NCI-H2196 (cell line): Measurements from ENCODE around the gene JAK3.

Experiments used
- DNase-seq: peaks from one replicate; lab custom pipeline; 2025; ENCODE audit not compliant: unreplicated experiment; lab: John Stamatoyannopoulos, UW

Gene JAK3

GRCh38 chr19:17866312-17866963 is 18.7 kb upstream of the JAK3 start:
- DNase-seq = no peak

- no peak for DNase-seq
These were observed 17.9 kb upstream of the JAK3 start for GRCh38 chr19:17865364-17866311.

- no peak for DNase-seq
These were observed 15.9 kb upstream of the JAK3 start for GRCh38 chr19:17863520-17864182.

DNA sequence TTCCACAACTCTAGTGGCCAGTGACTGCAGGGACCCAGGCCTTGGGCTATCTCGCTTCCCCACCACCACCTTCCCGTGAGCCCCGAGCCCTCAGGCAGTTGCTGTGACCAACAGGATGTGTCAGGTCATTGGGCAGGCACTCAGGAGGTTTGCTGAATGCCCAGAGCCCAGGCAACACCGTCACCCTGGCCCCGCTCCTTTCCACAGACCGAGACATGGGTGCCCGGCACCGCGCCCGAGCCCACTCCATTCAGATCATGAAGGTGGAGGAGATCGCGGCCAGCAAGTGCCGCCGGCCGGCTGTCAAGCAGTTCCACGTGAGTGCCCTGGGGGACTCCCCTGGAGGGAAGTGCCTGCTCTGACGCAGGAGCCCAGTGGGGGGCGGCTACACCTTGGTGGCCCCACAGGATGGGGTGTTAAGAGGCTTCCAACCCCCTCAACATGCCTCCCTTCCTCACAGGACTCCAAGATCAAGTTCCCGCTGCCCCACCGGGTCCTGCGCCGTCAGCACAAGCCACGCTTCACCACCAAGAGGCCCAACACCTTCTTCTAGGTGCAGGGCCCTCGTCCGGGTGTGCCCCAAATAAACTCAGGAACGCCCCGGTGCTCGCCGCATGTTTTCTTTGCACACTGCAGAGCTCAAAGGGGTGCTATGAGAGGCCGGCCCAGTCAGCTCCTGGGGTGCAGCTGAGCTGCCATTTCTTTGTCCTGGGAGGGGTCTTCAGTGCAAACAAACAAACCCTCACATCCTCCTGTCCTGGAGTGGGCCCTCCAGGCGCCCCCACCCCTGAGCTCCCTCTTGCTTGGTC is 15.1 kb upstream of the JAK3 start:
- no peak for DNase-seq

DNA sequence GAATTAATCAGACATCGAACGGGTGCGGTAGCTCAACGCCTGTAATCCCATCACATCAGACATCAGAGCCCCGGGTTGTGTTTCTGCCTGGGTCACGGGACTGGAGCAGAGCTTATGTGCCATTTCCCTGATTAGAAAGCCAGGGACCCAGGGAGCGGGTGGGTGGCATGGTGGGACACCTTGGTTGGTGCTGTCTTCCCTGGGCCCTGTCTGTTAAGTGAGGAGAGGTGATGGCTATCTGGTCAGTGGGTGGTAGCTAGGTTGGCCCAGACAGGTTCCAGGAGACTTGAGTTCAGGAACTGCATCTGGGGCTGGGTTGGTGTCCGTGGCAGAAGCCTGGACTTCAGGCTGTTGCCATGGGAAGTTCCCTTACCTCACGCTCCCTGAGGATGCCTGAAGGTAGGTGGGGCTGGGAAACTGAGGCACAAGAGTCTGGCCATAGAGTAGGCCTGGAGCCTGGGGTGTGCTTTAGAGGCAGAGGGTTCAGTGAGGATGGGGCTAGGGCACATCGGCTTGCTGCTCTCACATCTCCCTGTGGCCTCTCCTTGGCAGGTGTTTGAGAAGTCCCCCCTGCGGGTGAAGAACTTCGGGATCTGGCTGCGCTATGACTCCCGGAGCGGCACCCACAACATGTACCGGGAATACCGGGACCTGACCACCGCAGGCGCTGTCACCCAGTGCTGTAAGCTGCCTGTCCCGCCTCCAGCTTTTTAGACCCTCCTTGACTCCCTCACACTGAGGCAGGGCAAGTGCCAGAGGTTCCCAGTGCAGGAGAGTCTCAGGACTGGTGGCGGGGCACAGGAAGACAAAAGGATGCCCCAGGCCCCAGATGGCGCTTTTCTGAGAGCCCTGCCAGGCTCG is 14.0 kb upstream of the JAK3 start:
- DNase-seq = no peak

- DNase-seq = no peak
These were observed 13.2 kb upstream of the JAK3 start for GRCh38 chr19:17860993-17861360.

GRCh38 chr19:17860331-17860992 is 12.7 kb upstream of the JAK3 start:
- DNase-seq = no peak

DNA sequence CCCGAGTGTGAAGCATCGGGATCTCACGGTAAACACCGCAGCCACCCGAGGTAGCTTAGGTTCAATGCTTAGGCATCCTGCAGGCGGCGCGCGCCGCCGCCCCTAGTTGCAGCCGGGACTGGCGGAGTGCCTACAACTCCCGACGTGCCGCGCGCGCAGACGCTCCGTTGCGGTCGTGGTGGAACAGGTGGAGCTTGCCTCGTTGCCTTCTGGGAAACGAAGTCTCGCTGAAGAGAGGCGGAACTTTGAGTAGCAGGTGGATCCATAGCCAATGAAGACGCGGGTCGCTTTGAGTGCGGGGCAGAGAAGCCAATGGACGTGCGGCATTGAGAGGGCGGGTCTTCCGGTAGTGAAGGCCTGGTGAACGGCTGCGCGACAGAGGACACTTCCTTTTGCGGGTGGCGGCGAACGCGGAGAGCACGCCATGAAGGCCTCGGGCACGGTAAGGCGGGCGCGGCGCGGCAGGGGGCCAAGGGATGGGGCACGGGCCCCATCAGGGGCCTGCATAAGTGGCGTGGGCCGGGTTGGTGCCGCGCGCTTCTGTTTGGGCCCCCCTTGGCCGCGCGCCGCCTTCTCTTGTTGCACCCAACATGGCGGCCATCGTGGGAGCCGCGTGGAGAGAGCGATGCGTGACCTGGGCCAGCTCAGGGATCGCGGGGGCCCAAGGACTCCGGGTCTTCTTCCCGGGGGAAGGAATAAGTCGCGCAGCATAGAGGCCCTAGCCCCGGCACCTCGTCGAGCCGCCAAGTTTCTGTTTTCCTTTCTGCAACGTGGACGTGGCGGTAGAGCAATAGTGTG is 11.9 kb upstream of the JAK3 start, which contains the start of gene RPL18A:
Gene RPL18A (plus strand): TSS at position 378 of the 798 bp plus-strand sequence. CDS start 47 bp downstream, at position 425.
- DNase-seq = peak; percentile 99

DNA sequence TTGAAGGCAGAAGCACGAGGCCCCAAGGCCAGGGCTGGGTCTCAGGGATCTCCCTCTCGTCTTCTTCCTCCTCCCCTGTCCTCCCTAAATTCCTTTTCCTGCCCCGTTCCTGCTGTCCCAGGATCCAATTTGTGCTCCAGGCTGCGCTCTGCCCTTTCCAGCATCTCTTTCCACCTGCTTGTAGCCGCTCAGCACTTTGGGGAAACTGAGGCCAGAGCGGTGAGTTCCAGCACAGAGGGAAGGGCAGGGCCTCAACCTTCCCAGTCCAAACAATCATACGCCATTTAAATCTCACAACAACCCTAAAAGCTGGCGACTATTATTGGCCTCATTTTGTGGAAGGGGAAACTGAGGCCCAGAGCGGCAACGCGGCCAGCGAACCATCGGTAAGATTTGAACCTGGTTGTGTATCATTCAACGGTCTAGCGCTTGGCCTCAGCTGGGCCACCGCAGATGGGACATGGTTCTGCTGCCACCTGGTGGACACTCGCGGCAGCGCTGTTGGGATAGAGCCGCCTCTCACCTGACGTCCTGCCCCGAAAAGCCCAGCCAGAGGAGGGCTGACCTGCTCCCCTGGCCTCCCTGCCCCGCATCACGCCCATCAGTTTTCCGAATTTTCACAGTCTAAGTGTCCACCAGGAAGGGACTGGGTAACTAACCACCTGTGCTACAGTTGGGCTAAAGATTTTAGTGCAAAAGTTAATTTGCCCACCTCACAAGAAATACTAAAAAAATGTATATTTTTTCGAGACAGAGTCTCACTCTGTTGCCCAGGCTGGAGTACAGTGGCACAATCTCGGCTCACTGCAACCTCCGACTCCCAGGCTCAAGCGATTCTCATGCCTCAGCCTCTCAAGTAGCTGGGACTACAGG is 7.7 kb upstream of the JAK3 start:
- DNase-seq = peak; percentile 83

DNA sequence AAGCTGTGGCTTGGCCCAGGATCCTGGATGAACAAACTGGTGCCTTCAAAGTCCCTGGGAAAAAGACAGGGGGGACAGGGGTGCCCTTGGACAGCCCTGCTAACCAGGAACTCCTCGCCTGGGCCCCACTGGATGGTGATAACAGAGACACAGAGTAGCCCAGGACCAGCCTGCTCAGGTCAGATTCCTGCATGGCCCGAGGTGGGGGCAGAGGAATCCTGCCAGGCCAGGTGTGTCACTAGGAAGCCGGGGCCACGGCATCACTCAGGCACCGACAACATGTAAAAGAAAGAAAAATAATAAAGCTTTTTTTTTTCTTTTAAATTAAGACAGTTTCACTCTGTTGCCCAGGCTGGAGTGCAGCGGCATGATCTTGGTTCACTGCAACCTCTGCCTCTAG is 6.3 kb upstream of the JAK3 start:
- DNase-seq = no peak

DNA sequence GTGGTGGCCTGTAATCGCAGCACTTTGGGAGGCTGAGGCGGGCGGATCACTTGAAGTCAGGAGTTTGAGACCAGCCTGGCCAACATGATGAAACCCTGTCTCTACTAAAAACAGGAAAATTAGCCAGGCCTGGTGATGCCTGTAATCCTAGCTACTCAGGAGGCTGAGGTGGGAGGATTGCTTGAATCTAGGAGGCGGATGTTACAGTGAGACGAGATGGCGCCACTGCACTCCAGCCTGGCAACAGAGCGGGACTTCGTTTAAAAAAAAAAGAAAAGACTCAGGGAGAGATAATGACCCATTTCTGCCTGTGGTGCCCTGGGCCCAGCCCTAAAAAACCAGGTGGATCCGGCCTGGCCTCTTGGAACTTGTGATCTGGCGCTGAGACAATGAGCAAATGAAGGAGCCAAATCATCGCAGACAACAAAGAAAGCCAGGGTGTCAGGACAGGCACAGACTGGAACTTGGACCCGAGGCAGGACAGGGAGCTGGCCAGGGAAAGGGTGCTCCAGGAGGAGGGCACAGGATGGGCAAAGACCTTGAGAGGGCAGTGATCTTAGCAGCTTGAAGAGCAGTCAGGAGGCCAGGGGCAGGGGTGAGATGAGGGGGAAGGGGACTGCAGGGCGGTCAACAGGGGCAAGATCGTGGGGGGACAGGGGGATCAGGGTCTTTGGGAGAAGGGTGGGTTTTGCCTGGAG is 962 bp upstream of the JAK3 start:
- DNase-seq = no peak

- DNase-seq = no peak
These were observed 1.6 kb downstream of the JAK3 start for GRCh38 chr19:17846146-17846545.

DNA sequence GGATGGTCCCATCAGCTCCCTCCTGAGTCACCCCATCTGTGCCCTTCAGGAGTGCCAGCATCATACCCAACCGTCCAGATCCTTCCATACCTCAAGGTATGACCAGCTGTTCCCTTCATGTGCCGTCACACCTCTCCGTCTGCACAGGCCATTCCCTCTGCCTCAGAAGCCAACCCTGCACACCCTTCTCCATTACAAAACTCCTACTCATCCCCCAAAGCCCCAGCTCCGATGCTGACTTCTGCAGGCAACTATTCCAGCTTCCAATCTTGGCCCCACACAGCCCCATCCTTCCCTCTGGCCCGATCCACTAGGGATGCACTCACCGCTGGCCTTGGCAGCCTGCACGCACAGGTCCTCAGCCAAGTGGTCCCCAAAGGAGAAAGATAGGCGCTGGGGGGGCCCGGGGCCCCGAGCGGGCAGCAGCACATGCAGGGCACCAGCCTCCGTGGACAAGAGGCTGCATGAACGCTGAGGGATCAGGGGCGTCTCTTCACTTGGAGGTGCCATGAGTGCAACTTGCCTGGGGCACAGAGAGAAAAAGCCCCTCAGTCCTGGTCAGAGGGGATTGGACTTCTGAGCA is 3.8 kb downstream of the JAK3 start:
- no peak for DNase-seq

- no peak for DNase-seq
These were observed 4.4 kb downstream of the JAK3 start for GRCh38 chr19:17843292-17843827.

GRCh38 chr19:17842663-17843291 is 5.0 kb downstream of the JAK3 start:
- no peak for DNase-seq
